ENCODE data around the gene TNRC6B. TPM values are rescaled to one million over a fixed set of nuclear protein-coding genes. Genes with fewer than 3 reads are reported as not detected.

The TNRC6B gene
- total RNA-seq, 1 experiment from 2014 or later: 62.7 TPM

DNA sequence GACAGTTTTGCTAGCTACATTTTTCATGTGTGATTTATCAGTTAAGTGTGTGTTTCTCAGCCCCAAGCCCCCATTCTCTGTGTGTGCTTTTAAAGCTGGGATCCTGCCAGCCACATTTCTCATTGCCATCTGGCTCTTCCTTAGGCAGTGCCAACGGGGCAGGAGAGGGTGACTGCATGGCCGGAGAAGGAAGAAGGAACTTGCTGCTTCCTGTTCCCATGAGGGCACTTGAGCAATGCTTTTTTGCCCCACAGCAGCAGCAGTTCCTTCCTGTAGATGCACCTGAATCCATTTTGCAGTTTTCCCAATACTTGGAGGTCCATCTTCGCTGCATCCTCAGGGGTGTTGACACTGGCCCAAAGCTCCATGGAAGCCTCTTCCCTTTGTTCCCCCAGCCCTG is 37.5 kb downstream of the TNRC6B start:
- Histone ChIP-seq H3K27ac (no peak overlapping the region), H3K4me3 (no peak overlapping the region), H3K9me3 (ENCODE audit: insufficient read depth, low read depth) (no peaks in the 10 kb centered on the region), H3K27me3 (ENCODE audit: insufficient read depth, low read depth) (no peaks in the 10 kb centered on the region), H3K4me1 (replicated peaks; ENCODE audit: insufficient read depth) (no peaks in the 10 kb centered on the region), H3K9me2 (ENCODE audit: insufficient read depth) (no peaks in the 10 kb centered on the region), H3K79me2 (ENCODE audit: low read depth) (peaks cover 32% of the 10 kb centered on the region), H3K36me3 (ENCODE audit: low read depth) (no peaks in the 10 kb centered on the region), H3K4me2 (no peak overlapping the region), H2AFZ (no peak overlapping the region), H3F3A (ENCODE audit: insufficient read depth, low read depth) (no peaks in the 10 kb centered on the region; the same call in 1 of the 2 replicates), H4K20me1 (ENCODE audit: insufficient read depth) (peaks cover 28% of the 10 kb centered on the region)
- POLR2A ChIA-PET (ENCODE audit: unreplicated experiment): no interaction called here
- TF ChIP-seq, protein P1, sequence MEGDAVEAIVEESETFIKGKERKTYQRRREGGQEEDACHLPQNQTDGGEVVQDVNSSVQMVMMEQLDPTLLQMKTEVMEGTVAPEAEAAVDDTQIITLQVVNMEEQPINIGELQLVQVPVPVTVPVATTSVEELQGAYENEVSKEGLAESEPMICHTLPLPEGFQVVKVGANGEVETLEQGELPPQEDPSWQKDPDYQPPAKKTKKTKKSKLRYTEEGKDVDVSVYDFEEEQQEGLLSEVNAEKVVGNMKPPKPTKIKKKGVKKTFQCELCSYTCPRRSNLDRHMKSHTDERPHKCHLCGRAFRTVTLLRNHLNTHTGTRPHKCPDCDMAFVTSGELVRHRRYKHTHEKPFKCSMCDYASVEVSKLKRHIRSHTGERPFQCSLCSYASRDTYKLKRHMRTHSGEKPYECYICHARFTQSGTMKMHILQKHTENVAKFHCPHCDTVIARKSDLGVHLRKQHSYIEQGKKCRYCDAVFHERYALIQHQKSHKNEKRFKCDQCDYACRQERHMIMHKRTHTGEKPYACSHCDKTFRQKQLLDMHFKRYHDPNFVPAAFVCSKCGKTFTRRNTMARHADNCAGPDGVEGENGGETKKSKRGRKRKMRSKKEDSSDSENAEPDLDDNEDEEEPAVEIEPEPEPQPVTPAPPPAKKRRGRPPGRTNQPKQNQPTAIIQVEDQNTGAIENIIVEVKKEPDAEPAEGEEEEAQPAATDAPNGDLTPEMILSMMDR (conservative IDR thresholded peaks at IDR 0.05): no peak
- no peak for TF ChIP-seq EZH2 (IDR thresholded peaks at IDR 0.05; ENCODE audit: low read depth)
- no peak for DNase-seq
- no TSS peak for BruUV-seq (replicated peaks)
- intact Hi-C loops (cut with micrococcal nuclease; ENCODE audit: unreplicated experiment): no loop called here
- CTCF ChIA-PET: interaction anchor here (0.6 kb wide), 1 partner anchor 55 kb away, joined by 3 read pairs; no protein-coding TSS in a partner anchor

- POLR2A ChIA-PET (ENCODE audit: unreplicated experiment): no interaction called here
- H3K9me3 ChIP-seq (ENCODE audit: insufficient read depth, low read depth): no peaks in the 10 kb centered on the region
- BruUV-seq (replicated peaks): no TSS peak
- H3K4me1 ChIP-seq (replicated peaks; ENCODE audit: insufficient read depth): no peaks in the 10 kb centered on the region
- peaks cover 36% of the 10 kb centered on the region for H3K79me2 ChIP-seq (ENCODE audit: low read depth)
- H3K27me3 ChIP-seq (ENCODE audit: insufficient read depth, low read depth): no peaks in the 10 kb centered on the region
- H3K27ac ChIP-seq: no peak overlapping the region
- intact Hi-C loops (cut with micrococcal nuclease; ENCODE audit: unreplicated experiment): no loop called here
- H3K4me3 ChIP-seq: no peak overlapping the region
- CTCF ChIA-PET: no interaction called here
- no peak for TF ChIP-seq EZH2 (IDR thresholded peaks at IDR 0.05; ENCODE audit: low read depth)
- TF ChIP-seq, protein P1 (conservative IDR thresholded peaks at IDR 0.05): no peak
- H2AFZ ChIP-seq: no peak overlapping the region
- H3K4me2 ChIP-seq: no peak overlapping the region
- no peaks in the 10 kb centered on the region; the same call in 1 of the 2 replicates for H3F3A ChIP-seq (ENCODE audit: insufficient read depth, low read depth)
- no peak for DNase-seq
- H3K36me3 ChIP-seq (ENCODE audit: low read depth): no peaks in the 10 kb centered on the region
- H3K9me2 ChIP-seq (ENCODE audit: insufficient read depth): no peaks in the 10 kb centered on the region
- peaks cover 32% of the 10 kb centered on the region for H4K20me1 ChIP-seq (ENCODE audit: insufficient read depth)
Observed at GRCh38 chr22:40216041-40216756, 38.5 kb downstream of the TNRC6B start.

DNA sequence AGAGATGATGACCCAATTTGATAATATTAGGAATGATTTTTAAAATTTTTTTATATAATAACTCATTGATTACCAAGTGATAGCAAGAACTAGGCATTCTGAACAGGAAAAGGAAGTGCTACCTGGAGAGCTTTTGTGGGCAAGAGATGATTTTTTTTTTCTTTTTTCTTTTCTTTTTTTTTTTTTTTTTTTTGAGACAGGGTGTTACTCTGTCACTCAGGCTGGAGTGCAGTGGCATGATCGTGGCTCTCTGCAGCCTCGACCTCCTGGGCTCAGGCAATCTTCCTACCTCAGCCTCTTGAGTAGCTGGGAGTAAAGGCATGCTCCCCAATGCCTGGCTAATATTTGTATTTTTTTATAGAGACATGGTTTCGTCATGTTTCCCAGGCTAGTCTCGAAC is 40.4 kb downstream of the TNRC6B start:
- no peak overlapping the region for H3K27ac ChIP-seq
- no peak overlapping the region for H3K4me3 ChIP-seq
- no peaks in the 10 kb centered on the region for H3K27me3 ChIP-seq (ENCODE audit: insufficient read depth, low read depth)
- no peaks in the 10 kb centered on the region for H3F3A ChIP-seq (ENCODE audit: insufficient read depth, low read depth)
- POLR2A ChIA-PET (ENCODE audit: unreplicated experiment): no interaction called here
- no peaks in the 10 kb centered on the region for H3K9me3 ChIP-seq (ENCODE audit: insufficient read depth, low read depth)
- peaks cover 46% of the 10 kb centered on the region for H4K20me1 ChIP-seq (ENCODE audit: insufficient read depth)
- no peaks in the 10 kb centered on the region for H3K36me3 ChIP-seq (ENCODE audit: low read depth)
- no peak for TF ChIP-seq EZH2 (IDR thresholded peaks at IDR 0.05; ENCODE audit: low read depth)
- no peaks in the 10 kb centered on the region for H3K4me1 ChIP-seq (replicated peaks; ENCODE audit: insufficient read depth)
- no peak overlapping the region for H3K4me2 ChIP-seq
- DNase-seq: no peak
- H2AFZ ChIP-seq: no peak overlapping the region
- no peaks in the 10 kb centered on the region for H3K9me2 ChIP-seq (ENCODE audit: insufficient read depth)
- no TSS peak for BruUV-seq (replicated peaks)
- peaks cover 43% of the 10 kb centered on the region for H3K79me2 ChIP-seq (ENCODE audit: low read depth)
- intact Hi-C loops (cut with micrococcal nuclease; ENCODE audit: unreplicated experiment): no loop called here
- CTCF ChIA-PET: no interaction called here

Measured in PC-9 (cell line).